Measurements from ENCODE around the gene EMC9.

EMC9 gene

DNA sequence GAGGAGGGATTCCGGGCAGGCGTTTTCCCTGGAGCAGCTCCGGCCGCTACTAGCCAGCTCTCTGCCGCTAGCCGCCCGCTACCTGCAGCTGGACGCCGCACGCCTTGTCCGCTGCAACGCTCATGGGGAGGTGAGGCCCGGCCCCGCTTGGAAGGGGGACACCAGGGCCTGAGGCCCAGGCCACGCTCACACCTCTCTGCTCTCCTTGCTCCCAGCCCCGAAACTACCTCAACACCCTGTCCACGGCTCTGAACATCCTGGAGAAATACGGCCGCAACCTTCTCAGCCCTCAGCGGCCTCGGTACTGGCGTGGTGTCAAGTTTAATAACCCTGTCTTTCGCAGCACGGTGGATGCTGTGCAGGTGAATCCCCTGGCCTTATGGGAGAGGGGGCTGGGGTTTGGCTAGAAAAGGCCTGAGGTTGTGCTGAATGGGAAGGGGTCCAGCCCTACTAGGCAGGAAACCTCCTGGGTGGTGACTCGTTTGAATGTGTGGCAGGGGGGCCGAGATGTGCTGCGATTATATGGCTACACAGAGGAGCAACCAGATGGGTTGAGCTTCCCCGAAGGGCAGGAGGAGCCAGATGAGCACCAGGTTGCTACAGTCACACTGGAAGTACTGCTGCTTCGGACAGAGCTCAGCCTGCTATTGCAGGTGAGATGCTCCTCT lies 6.5 kb upstream of the EMC9 start:
- DNase-seq = no peak

- DNase-seq = peak; percentile 98 to 99 (median 99)
Observed at GRCh38 chr14:24146978-24147760, 5.8 kb upstream of the EMC9 start, which contains the start of gene RNF31. TSS of gene RNF31 (plus strand) at chr14:24147498. CDS start at chr14:24147699, 201 bp downstream.

DNA sequence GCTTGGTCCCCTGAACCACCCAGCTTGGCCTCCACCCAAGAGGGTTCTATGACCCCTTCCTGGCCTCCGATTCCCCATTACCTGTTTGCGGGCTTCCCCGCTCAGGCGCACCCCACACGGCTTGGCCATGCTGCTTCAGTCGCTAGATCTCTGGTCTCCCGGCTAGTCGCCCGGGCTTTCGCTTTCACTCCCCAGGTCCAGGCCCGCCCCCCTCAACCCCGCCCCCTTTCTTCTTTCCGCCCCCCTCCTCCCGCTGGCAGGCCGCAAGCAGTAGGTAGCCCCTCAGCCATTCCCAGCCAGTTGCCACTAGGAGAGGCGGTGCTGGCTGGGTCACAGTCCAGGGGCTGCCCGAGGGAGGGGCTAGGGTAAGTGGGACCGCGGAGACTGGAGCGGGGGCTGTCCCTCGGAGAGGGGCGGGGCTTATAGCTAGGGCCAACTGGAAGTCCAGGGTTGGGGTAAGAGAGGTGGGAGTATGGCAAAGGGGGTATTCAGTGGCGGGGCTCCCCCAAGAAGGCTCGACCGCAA lies 5.1 kb upstream of the EMC9 start, which contains the start of gene PSME2:
TSS of gene PSME2 (minus strand) at position 158 of the 525 bp plus-strand sequence. CDS start at position 129, 29 bp downstream.
- DNase-seq = peak; percentile 95 to 98 (median 97)

- peak; percentile 14 to 52 (median 44) for DNase-seq
Observed at GRCh38 chr14:24145690-24146452, 4.5 kb upstream of the EMC9 start.

- no peak for DNase-seq
Observed at GRCh38 chr14:24145219-24145618, 3.8 kb upstream of the EMC9 start.

DNA sequence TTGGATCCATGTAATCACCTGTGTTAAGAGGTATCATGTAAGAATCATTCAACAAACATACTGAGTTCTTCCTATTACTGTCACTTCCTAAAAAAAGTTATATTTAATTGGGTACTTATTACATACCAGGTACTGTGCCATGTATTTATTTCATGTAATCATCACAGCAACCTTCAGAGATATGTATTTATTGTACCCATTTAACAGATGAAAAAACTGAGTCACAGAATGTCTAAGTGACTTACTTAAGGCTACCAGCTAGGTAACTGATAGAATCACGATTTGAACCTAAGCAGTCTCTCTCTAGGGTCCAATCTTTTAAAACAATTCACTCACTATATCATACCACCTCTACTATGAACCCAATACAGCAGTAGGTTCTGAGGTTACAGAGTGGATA lies 3.1 kb upstream of the EMC9 start:
- DNase-seq = no peak

GRCh38 chr14:24143511-24143910 lies 2.1 kb upstream of the EMC9 start:
- DNase-seq = peak in 2 of 4 experiments; percentile 29 to 31

GRCh38 chr14:24139272-24139934 lies 2.0 kb downstream of the EMC9 start:
- DNase-seq = no peak

DNA sequence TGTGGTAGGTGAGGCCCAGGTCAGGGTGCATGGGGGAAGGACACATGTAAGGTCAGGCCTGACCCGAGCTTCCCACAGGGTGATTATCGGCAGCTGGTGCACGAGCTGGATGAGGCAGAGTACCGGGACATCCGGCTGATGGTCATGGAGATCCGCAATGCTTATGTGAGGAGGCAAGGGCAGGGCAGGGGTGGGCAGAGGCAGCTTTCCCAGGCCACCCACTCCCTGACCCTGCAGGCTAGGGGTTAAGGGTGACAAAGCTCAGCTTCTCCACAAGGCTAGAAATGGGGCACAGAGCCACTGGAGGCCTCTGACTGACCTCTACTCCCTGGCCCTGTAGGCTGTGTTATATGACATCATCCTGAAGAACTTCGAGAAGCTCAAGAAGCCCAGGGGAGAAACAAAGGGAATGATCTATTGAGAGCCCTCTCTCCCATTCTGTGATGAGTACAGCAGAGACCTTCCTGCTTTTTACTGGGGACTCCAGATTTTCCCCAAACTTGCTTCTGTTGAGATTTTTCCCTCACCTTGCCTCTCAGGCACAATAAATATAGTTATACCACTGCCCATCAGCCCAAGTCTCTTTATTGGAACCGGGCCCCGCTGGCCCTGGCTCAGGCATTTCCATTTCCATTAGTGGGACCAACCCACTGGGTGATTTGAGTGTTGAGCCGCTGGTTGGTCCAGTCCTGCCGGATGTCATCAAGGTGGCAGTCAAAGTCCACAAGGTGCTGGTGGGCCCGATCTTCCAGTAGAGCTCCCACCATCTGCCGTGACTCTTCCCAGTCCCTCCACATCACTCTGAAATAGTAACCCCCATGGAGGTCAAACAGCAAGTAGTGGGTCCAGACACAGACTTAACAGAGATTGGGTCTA lies 2.8 kb downstream of the EMC9 start:
- peak in 2 of 4 experiments; percentile 22 to 32 for DNase-seq

GRCh38 chr14:24137529-24138395 lies 3.6 kb downstream of the EMC9 start:
- no peak for DNase-seq

- DNase-seq = no peak
Observed at GRCh38 chr14:24136684-24137528, 4.5 kb downstream of the EMC9 start.

GRCh38 chr14:24135834-24136683 lies 5.3 kb downstream of the EMC9 start, which contains the start of gene PSME1:
TSS of gene PSME1 (plus strand) at chr14:24136194. CDS start at chr14:24136263, 69 bp downstream.
- DNase-seq = peak; percentile 93 to 97 (median 95)

DNA sequence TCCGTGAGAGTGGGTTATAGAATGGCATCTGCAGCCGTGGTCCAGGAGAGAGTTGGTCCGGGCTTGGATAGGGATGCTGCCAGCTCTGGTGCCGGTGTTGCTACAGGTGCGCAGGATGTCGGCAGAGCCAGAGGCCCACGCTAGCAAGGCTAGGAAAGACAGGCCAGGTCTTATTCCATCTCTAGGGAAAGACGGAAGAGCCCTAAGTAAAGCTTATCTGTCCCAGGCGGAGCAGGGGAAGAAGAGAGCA lies 5.9 kb downstream of the EMC9 start:
- DNase-seq = no peak

DNA sequence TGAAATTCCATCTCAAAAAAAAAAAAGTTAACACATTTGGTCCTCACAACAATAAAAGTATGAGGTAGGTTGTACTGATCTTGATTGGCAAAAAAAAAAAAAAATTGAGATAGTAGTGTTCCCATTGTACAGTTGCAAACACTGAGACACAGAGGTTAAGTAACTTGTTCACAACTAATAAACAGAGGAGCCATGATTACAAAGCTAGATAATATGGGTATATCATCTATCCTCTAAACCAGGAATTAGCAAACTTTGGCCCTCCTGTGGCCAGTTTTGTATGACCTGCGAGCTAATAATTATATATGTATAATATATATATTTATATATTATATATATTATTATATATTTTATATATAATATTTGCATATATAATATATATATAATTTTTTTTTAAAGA lies 7.7 kb downstream of the EMC9 start:
- no peak for DNase-seq

DNA sequence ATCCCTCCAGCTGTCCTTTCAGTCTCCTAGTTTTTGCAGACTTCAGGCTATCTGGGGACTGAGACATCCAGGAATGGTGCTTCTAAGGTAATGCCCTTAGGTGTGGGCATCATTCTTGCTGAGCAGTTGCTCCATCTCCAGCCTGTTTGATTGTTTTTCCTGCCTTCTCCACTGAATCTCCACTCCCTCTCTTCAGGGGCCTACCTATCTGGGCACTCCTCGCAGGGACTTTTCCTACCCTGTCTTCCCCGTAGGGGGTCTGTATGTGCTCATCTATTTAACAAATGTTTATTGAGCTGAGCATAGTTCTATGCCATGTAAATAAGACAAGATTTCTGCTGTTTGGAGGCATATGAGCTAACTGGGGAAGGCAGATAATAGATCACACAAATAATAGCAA lies 8.4 kb downstream of the EMC9 start:
- no peak for DNase-seq

DNA sequence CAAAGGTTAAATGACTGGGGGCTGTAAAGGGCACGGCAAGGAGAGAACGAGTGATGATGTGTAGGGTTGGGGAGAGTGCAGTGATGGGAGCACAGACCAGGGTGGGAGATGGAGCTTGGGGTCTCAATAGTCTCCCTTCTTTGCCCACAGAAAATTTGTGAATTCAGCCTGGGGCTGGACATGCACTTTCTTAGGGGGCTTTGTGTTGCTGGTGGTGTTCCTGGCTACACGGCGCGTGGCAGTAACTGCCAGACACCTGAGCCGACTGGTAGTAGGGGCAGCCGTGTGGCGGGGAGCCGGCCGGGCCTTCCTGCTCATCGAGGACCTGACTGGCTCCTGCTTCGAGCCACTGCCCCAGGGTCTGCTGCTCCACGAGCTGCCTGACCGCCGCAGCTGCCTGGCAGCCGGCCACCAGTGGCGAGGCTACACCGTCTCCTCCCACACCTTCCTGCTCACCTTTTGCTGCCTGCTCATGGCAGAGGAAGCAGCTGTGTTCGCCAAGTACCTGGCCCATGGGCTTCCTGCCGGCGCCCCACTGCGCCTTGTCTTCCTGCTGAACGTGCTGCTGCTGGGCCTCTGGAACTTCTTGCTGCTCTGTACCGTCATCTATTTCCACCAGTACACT lies 9.2 kb downstream of the EMC9 start:
- DNase-seq = no peak

GRCh38 chr14:24131549-24131966 lies 9.8 kb downstream of the EMC9 start:
- no peak for DNase-seq

All from suppressor macrophage (primary cell).